ENCODE data around the gene GPER1.

GPER1 gene

DNA sequence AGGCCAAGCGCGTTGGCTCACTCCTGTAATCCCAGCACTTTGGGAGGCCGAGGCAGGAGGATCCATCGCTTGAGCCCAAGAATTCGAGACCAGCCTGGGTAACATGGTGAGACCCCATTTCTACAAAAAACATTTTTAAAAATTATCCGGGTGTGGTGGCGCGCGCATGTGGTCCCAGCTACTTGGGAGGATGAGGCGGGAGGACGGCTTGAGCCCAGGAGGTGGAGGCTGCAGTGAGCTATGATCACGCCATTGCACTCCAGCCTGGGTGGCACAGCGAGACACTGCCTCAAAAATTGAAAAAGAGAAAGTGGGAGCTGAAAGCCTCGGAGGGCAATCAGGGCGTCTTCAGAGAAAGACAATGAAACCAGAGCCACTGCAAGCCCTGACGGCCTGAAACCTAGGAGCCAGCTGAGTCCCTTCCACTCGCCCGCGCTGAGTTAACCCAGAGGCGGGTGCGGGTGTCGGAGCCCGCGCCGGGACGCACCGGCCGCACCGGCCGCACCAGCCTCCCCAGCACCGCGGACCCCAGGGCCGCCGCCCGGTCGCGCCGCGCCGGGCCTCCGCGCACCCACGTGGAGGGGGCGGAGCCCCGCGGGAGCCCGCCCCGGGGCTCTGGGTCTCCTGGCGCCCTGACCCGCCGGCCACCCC is 49.7 kb downstream of the GPER1 start:
- H3K36me3 ChIP-seq (ENCODE audit: low read length) = no peaks in the 10 kb centered on the region
- H3K9ac ChIP-seq (ENCODE audit: low read length) = peak overlapping the region; percentile 64
- H3K9me3 ChIP-seq (ENCODE audit: insufficient read depth, low read length) = no peaks in the 10 kb centered on the region
- peaks cover 11% of the 10 kb centered on the region; the same call in 1 of the 2 replicates for H3F3A ChIP-seq (ENCODE audit: insufficient read depth)
- no peaks in the 10 kb centered on the region for H3K9me2 ChIP-seq (replicated peaks; ENCODE audit: insufficient read depth, low read length)
- peak overlapping the region; percentile 64 for H3K4me2 ChIP-seq (ENCODE audit: low read depth, low read length, poor library complexity, severe bottlenecking)
- TF ChIP-seq, protein P1, sequence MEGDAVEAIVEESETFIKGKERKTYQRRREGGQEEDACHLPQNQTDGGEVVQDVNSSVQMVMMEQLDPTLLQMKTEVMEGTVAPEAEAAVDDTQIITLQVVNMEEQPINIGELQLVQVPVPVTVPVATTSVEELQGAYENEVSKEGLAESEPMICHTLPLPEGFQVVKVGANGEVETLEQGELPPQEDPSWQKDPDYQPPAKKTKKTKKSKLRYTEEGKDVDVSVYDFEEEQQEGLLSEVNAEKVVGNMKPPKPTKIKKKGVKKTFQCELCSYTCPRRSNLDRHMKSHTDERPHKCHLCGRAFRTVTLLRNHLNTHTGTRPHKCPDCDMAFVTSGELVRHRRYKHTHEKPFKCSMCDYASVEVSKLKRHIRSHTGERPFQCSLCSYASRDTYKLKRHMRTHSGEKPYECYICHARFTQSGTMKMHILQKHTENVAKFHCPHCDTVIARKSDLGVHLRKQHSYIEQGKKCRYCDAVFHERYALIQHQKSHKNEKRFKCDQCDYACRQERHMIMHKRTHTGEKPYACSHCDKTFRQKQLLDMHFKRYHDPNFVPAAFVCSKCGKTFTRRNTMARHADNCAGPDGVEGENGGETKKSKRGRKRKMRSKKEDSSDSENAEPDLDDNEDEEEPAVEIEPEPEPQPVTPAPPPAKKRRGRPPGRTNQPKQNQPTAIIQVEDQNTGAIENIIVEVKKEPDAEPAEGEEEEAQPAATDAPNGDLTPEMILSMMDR (IDR thresholded peaks at IDR 0.05; ENCODE audit: insufficient read depth, low read length, poor library complexity, severe bottlenecking) = no peak
- TF ChIP-seq EZH2phosphoT487 (conservative IDR thresholded peaks at IDR 0.05; ENCODE audit: low read length) = no peak
- H4K20me1 ChIP-seq (ENCODE audit: low read depth, low read length) = no peaks in the 10 kb centered on the region
- H2AFZ ChIP-seq (ENCODE audit: low read depth, low read length, severe bottlenecking) = peak overlapping the region; percentile 83
- peak overlapping the region; percentile 42; the same call in 1 of the 2 replicates for H3K27ac ChIP-seq (ENCODE audit: low read depth, low read length)
- H3K4me3 ChIP-seq (ENCODE audit: insufficient read depth, low read length, poor library complexity, severe bottlenecking) = peak overlapping the region; percentile 63
- H3K79me2 ChIP-seq (ENCODE audit: insufficient read depth, low read length) = peaks cover 11% of the 10 kb centered on the region; the same call in 1 of the 2 replicates
- no peaks in the 10 kb centered on the region for H3K27me3 ChIP-seq (ENCODE audit: low read length)

DNA sequence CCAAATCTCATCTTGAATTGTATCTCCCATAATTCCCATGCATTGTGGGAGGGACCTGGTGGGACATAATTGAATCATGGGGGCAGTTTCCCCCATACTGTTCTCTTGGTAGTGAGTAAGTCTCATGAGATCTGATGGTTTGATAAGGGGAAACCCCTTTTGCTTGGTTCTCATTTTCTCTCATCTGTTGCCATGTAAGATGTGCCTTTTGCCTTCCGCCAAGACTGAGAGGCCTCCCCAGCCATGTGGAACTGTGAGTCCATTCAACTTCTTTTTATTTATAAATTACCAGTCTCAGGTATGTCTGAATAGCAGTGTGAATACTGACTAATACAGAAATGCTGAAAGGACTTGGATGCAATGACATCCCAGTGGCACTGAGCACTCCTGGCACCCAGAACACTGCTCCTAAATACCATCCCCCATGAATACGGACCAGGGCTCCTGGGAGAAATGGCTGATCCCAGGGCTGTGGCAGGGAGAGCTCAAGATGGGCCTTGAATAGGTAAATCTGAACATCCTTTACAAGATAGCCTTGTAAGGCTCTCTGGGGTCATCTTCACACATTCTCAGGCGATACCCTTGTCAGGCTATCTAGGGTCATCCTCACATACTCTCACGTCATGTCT is 52.7 kb downstream of the GPER1 start:
- no peaks in the 10 kb centered on the region for H4K20me1 ChIP-seq (ENCODE audit: low read depth, low read length)
- H3K4me2 ChIP-seq (ENCODE audit: low read depth, low read length, poor library complexity, severe bottlenecking) = no peak overlapping the region
- no peaks in the 10 kb centered on the region for H3K9me2 ChIP-seq (replicated peaks; ENCODE audit: insufficient read depth, low read length)
- no peak for TF ChIP-seq EZH2phosphoT487 (conservative IDR thresholded peaks at IDR 0.05; ENCODE audit: low read length)
- TF ChIP-seq, protein P1 (IDR thresholded peaks at IDR 0.05; ENCODE audit: insufficient read depth, low read length, poor library complexity, severe bottlenecking) = no peak
- peaks cover 5% of the 10 kb centered on the region; the same call in 1 of the 2 replicates for H3K79me2 ChIP-seq (ENCODE audit: insufficient read depth, low read length)
- H3K27ac ChIP-seq (ENCODE audit: low read depth, low read length) = no peak overlapping the region
- no peak overlapping the region for H2AFZ ChIP-seq (ENCODE audit: low read depth, low read length, severe bottlenecking)
- H3K27me3 ChIP-seq (ENCODE audit: low read length) = no peaks in the 10 kb centered on the region
- H3K9me3 ChIP-seq (ENCODE audit: insufficient read depth, low read length) = no peaks in the 10 kb centered on the region
- H3F3A ChIP-seq (ENCODE audit: insufficient read depth) = peaks cover 11% of the 10 kb centered on the region; the same call in 1 of the 2 replicates
- H3K36me3 ChIP-seq (ENCODE audit: low read length) = no peaks in the 10 kb centered on the region
- no peak overlapping the region for H3K9ac ChIP-seq (ENCODE audit: low read length)
- H3K4me3 ChIP-seq (ENCODE audit: insufficient read depth, low read length, poor library complexity, severe bottlenecking) = no peak overlapping the region

DNA sequence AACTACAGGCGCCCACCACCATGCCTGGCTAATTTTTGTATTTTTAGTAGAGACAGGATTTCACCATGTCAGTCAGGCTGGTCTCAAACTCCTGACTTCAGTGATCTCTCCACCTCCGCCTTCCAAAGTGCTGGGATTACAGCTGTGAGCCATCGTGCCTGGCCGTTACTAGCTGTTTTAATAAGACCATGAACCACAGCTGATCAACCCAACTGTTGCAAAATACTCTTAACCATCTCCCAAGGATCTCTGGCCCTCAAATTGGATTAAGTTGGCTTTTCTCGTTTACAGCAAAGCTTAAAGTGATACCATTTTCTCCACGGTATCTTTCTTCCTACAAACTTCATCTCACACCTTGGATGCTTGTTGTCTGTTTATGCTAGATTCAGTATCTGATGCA is 53.7 kb downstream of the GPER1 start:
- no peak overlapping the region for H3K9ac ChIP-seq (ENCODE audit: low read length)
- no peaks in the 10 kb centered on the region for H3K27me3 ChIP-seq (ENCODE audit: low read length)
- peaks cover 10% of the 10 kb centered on the region; the same call in 1 of the 2 replicates for H3F3A ChIP-seq (ENCODE audit: insufficient read depth)
- H3K4me2 ChIP-seq (ENCODE audit: low read depth, low read length, poor library complexity, severe bottlenecking) = no peak overlapping the region
- H3K27ac ChIP-seq (ENCODE audit: low read depth, low read length) = no peak overlapping the region
- no peaks in the 10 kb centered on the region for H3K9me3 ChIP-seq (ENCODE audit: insufficient read depth, low read length)
- TF ChIP-seq, protein P1 (IDR thresholded peaks at IDR 0.05; ENCODE audit: insufficient read depth, low read length, poor library complexity, severe bottlenecking) = no peak
- TF ChIP-seq EZH2phosphoT487 (conservative IDR thresholded peaks at IDR 0.05; ENCODE audit: low read length) = no peak
- H3K36me3 ChIP-seq (ENCODE audit: low read length) = no peaks in the 10 kb centered on the region
- H3K4me3 ChIP-seq (ENCODE audit: insufficient read depth, low read length, poor library complexity, severe bottlenecking) = no peak overlapping the region
- H3K9me2 ChIP-seq (replicated peaks; ENCODE audit: insufficient read depth, low read length) = no peaks in the 10 kb centered on the region
- H3K79me2 ChIP-seq (ENCODE audit: insufficient read depth, low read length) = peaks cover 5% of the 10 kb centered on the region; the same call in 1 of the 2 replicates
- H4K20me1 ChIP-seq (ENCODE audit: low read depth, low read length) = no peaks in the 10 kb centered on the region
- H2AFZ ChIP-seq (ENCODE audit: low read depth, low read length, severe bottlenecking) = no peak overlapping the region

Measured in SU-DHL-6 (cell line).